Esophagus muscularis mucosa (tissue), 4 donors: ENCODE measurements around the gene CCDC184.

Source experiments
- EP300 ChIP-seq: sonication (generic); formaldehyde crosslinking; IDR thresholded peaks from one replicate; pipeline ENCODE4 v1.6.1; 2017; ENCODE audit warnings: antibody characterized with exemption
- POLR2A ChIP-seq: fragments of 450-650 bp; IDR thresholded peaks from one replicate; pipeline ENCODE4 v1.6.1; 2017; ENCODE audit warnings: antibody characterized with exemption, moderate library complexity, mild to moderate bottlenecking, low read depth
- POLR2AphosphoS5 ChIP-seq, 2 donors: sonication (generic); formaldehyde crosslinking; IDR thresholded peaks; one replicate each; pipeline ENCODE4 v1.6.1; 2017; ENCODE audit warnings: antibody characterized with exemption in 2 of 2
- TF ChIP-seq, protein P1 (sequence below), 3 experiments: fragments of 200-600 bp in 2 of 3; fragments of 450-650 bp in 1 of 3; sonication (generic) in 2 of 3; IDR thresholded peaks; one replicate each; pipeline ENCODE4 v1.5.1; 2017 to 2019; ENCODE audit warnings: antibody characterized with exemption in 3 of 3, mild to moderate bottlenecking in 2 of 3, moderate library complexity in 1 of 3

GRCh38 chr12:48220701-48221100, 37.3 kb downstream of the CCDC184 start:
- TF ChIP-seq POLR2A (no peak), EP300 (no peak), POLR2AphosphoS5 (IDR thresholded peaks at IDR 0.05) (no peak)
- TF ChIP-seq, protein P1, sequence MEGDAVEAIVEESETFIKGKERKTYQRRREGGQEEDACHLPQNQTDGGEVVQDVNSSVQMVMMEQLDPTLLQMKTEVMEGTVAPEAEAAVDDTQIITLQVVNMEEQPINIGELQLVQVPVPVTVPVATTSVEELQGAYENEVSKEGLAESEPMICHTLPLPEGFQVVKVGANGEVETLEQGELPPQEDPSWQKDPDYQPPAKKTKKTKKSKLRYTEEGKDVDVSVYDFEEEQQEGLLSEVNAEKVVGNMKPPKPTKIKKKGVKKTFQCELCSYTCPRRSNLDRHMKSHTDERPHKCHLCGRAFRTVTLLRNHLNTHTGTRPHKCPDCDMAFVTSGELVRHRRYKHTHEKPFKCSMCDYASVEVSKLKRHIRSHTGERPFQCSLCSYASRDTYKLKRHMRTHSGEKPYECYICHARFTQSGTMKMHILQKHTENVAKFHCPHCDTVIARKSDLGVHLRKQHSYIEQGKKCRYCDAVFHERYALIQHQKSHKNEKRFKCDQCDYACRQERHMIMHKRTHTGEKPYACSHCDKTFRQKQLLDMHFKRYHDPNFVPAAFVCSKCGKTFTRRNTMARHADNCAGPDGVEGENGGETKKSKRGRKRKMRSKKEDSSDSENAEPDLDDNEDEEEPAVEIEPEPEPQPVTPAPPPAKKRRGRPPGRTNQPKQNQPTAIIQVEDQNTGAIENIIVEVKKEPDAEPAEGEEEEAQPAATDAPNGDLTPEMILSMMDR (IDR thresholded peaks at IDR 0.05) = no peak
